Adrenal gland (tissue), 12 donors: ENCODE results near the gene CBL. TPM values are rescaled to one million over a fixed set of nuclear protein-coding genes. Genes with fewer than 3 reads are reported as not detected.
"Not testable (repeated sequence)": the region's sequence is repeated elsewhere in the genome, so short reads cannot be mapped to it uniquely, and the experiment has no call there.

ENCODE experiments used
- DNase-seq, 7 donors: peaks; one replicate each; pipeline ENCODE4 v3.0.0-alpha.2; 2019 to 2020
- H3K27ac ChIP-seq, 5 donors: fragments of 200-600 bp; sonication (generic) in 4 of 5; 1 replicate in 3 of 5; 2 replicates in 2 of 5; pipeline versions ENCODE4 v1.5.1 to v1.8.0; 2016 to 2020; ENCODE audit warnings: mild to moderate bottlenecking in 1 of 5
- H3K27me3 ChIP-seq: fragments of 200-600 bp; 2 replicates; pipeline ENCODE4 v1.8.0; 2021
- H3K36me3 ChIP-seq, 2 donors: fragments of 200-600 bp; replicated peaks in 1 of 2; 1 replicate in 1 of 2; 2 replicates in 1 of 2; pipeline versions ENCODE4 v1.5.1 to v1.8.0; 2018 to 2022
- H3K4me1 ChIP-seq, 2 donors: fragments of 200-600 bp; replicated peaks in 1 of 2; 1 replicate in 1 of 2; 2 replicates in 1 of 2; pipeline versions ENCODE4 v1.5.1 to v1.8.0; 2018 to 2021
- H3K4me3 ChIP-seq, 4 donors: fragments of 200-600 bp; sonication (generic) in 3 of 4; one replicate each; pipeline ENCODE4 v1.5.1; 2016 to 2018
- H3K9me3 ChIP-seq, 3 donors: fragments of 200-600 bp; sonication (generic) in 1 of 3; replicated peaks in 1 of 3; 1 replicate in 2 of 3; 2 replicates in 1 of 3; pipeline versions ENCODE4 v1.5.1 to v1.8.0; 2016 to 2021
- POLR2A ChIP-seq, 2 donors: fragments of 450-650 bp; IDR thresholded peaks; one replicate each; pipeline ENCODE4 v1.6.1; 2017; ENCODE audit warnings: antibody characterized with exemption in 2 of 2, mild to moderate bottlenecking in 2 of 2, moderate library complexity in 1 of 2
- WGBS, 4 donors: extraction: QIAGEN DNeasy Blood & Tissue Kit in 2 of 4; methylation state at CpG; one replicate each; pipeline versions ENCODE4 v1.1.5 to v1.1.7; 2013 to 2017; 5-methylcytosine and 5-hydroxymethylcytosine counted together
- intact Hi-C, 2 donors: fragments of 100-400 bp; cut with DNase I; formaldehyde crosslinking; loops; one replicate each; pipeline versions ENCODE4 v1.14.1 to v1.15.0; 2022 to 2023
- polyA plus RNA-seq, 3 donors: library from polyadenylated mRNA; stranded (reverse); fragments of 200-250 nt in 2 of 3; fragments of 350-450 nt in 1 of 3; fragmentation: Illumina TruSeq in 1 of 3; extraction: RNeasy Lipid Tissue Mini Kit (QIAGEN cat#74804) in 1 of 3; gene quantifications; one replicate each; pipeline ENCODE4 v1.2.3, GENCODE V29; 2013 to 2014
- total RNA-seq, 9 donors: library from RNA; depleted of rRNA in 4 of 9; stranded (reverse); fragments of >200 nt in 4 of 9; fragments of 120-200 nt in 1 of 9; fragmentation: NEBNext Ultra II Directional in 1 of 9; extraction: Animal tissue kit (Norgen Biotek cat#: 25700) in 1 of 9; gene quantifications; one replicate each; pipeline versions ENCODE4 v1.1.0 to v1.2.4, GENCODE V29; 2013 to 2023
- TF ChIP-seq, protein P1 (sequence below), 6 experiments: fragments of 450-650 bp in 4 of 6; fragments of 200-600 bp in 2 of 6; sonication (generic) in 1 of 6; IDR thresholded peaks; 1 replicate in 5 of 6; 2 replicates in 1 of 6; pipeline versions ENCODE4 v1.5.1 to v1.8.0; 2016 to 2021; ENCODE audit warnings: antibody characterized with exemption in 6 of 6, mild to moderate bottlenecking in 2 of 6, moderate library complexity in 1 of 6
- donor health status: healthy with polysubstance abuse.
- donor health status: Bipolar disorder and iron deficiency.
- donor health status: DM: yes; HTN: yes; CAD: no.
- donor health status: DM: no; HTN: no; CAD: no.
- donor health status: DM: no; HTN: no; CAD: no.
- donor health status: DM: yes; HTN: yes; CAD: no.

CBL gene
- total and polyA plus RNA-seq, 12 donors = 4.9 to 21.9 (median 13.5) TPM

DNA sequence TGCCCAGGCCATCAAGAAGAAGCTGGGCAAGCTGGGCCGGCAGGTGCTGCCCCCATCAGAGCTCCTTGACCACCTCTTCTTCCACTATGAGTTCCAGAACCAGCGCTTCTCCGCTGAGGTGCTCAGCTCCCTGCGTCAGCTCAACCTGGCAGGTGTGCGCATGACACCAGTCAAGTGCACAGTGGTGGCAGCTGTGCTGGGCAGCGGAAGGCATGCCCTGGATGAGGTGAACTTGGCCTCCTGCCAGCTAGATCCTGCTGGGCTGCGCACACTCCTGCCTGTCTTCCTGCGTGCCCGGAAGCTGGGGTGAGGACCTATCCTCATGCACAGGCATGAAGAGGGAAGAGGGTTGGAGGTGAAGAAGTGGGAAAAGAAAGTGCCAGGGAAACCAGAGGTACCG lies 26.2 kb upstream of the CBL start:
- no peak for DNase-seq
- TF ChIP-seq, protein P1, sequence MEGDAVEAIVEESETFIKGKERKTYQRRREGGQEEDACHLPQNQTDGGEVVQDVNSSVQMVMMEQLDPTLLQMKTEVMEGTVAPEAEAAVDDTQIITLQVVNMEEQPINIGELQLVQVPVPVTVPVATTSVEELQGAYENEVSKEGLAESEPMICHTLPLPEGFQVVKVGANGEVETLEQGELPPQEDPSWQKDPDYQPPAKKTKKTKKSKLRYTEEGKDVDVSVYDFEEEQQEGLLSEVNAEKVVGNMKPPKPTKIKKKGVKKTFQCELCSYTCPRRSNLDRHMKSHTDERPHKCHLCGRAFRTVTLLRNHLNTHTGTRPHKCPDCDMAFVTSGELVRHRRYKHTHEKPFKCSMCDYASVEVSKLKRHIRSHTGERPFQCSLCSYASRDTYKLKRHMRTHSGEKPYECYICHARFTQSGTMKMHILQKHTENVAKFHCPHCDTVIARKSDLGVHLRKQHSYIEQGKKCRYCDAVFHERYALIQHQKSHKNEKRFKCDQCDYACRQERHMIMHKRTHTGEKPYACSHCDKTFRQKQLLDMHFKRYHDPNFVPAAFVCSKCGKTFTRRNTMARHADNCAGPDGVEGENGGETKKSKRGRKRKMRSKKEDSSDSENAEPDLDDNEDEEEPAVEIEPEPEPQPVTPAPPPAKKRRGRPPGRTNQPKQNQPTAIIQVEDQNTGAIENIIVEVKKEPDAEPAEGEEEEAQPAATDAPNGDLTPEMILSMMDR (IDR thresholded peaks at IDR 0.05) = no peak
- no peak for TF ChIP-seq POLR2A (IDR thresholded peaks at IDR 0.05)
- Histone ChIP-seq H3K36me3 (peaks cover 0 to 18% of the 10 kb centered on the region in 2 donors), H3K4me1 (peaks cover 8% of the 10 kb centered on the region in 2 donors), H3K4me3 (no peak overlapping the region), H3K27me3 (no peaks in the 10 kb centered on the region), H3K27ac (no peak overlapping the region), H3K9me3 (no peaks in the 10 kb centered on the region)
- 90 to 93% (median 90%) methylated on average over 4 to 10 of the region's 10 CpGs for WGBS, 4 donors
- intact Hi-C loops = no loop called here

DNA sequence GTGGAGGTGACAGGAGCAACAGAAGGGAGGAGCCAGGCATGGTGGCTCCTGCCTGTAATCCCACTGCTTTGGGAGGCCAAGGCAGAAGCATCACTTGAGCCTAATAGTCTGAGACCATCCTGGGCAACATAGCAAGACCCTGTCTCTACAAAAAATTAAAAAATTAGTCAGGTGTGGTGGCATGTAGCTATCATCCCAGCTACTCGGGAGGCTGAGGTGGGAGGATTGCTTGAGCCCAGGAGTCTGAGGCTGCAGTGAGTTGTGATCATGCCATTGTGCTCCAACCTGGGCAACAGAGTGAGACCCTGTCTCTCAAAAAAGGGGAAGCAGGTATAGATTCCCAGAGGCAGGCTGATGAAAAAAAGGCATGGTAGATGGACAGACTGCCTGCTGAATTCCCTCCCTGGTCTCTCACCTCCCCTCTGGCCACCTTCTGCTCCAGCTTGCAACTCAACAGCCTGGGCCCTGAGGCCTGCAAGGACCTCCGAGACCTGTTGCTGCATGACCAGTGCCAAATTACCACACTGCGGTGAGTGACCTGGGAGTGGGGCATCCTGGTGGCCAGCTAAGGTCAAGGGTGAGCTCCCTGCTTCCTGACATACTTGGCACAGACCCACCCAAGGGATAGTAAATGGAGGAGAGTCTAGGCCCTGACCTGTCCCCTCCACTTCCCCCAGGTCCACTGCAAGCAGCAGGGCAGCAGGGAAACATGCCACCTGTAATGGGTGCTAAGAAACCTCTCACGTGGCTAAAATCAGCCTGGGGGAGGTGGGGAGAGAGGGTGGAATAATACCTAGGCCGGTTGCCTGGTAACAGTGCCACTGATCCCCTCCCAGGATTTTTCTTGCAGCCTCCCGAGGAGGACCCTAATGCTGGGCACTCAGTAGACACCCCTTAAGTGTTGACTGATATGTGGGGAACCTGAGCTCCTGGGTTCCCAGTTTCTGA lies 25.1 kb upstream of the CBL start:
- intact Hi-C loops = no loop called here
- Histone ChIP-seq H3K27ac (no peak overlapping the region), H3K36me3 (peaks cover 0 to 18% of the 10 kb centered on the region in 2 donors), H3K27me3 (no peaks in the 10 kb centered on the region), H3K4me3 (no peak overlapping the region), H3K9me3 (no peaks in the 10 kb centered on the region), H3K4me1 (peaks cover 0 to 8% of the 10 kb centered on the region in 2 donors)
- TF ChIP-seq POLR2A (IDR thresholded peaks at IDR 0.05) = no peak
- TF ChIP-seq, protein P1 (IDR thresholded peaks at IDR 0.05) = no peak
- 81 to 96% (median 87%) methylated on average over 5 to 6 of the region's 6 CpGs for WGBS, 4 donors
- no peak for DNase-seq

DNA sequence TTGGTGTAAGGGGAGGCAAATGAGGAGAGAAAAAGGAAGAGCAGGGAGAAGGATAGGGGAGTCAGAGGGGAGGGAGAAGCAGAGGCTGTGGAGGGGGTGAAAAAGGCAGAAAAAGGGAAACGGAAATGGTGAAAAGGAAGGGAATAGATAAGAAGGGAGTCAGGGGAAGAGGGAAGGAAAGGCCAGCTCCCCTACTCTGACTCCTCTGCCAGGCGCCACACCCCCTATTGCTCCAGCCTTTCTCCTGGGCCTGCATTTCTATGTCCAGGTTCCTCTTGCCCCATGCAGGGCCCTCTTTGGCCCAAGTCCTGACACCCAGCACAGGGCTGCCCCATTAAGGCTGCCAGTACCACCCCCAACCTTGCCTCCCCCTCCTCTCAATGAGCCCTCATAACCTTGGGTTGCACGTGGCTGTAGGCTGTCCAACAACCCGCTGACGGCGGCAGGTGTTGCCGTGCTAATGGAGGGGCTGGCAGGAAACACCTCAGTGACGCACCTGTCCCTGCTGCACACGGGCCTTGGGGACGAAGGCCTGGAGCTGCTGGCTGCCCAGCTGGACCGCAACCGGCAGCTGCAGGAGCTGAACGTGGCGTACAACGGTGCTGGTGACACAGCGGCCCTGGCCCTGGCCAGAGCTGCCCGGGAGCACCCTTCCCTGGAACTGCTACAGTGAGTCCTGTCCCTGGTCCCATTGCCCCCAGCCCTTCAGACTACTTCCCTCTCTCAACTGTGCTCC lies 24.3 kb upstream of the CBL start:
- DNase-seq = no peak
- Histone ChIP-seq H3K27me3 (no peaks in the 10 kb centered on the region), H3K27ac (no peak overlapping the region), H3K36me3 (peaks cover 0 to 18% of the 10 kb centered on the region in 2 donors), H3K4me3 (no peak overlapping the region), H3K9me3 (no peaks in the 10 kb centered on the region), H3K4me1 (peaks cover 0 to 8% of the 10 kb centered on the region in 2 donors)
- intact Hi-C loops = no loop called here
- WGBS, 4 donors = 82 to 91% (median 85%) methylated on average over 10 to 17 of the region's 17 CpGs
- no peak for TF ChIP-seq POLR2A (IDR thresholded peaks at IDR 0.05)
- TF ChIP-seq, protein P1 (IDR thresholded peaks at IDR 0.05) = no peak

DNA sequence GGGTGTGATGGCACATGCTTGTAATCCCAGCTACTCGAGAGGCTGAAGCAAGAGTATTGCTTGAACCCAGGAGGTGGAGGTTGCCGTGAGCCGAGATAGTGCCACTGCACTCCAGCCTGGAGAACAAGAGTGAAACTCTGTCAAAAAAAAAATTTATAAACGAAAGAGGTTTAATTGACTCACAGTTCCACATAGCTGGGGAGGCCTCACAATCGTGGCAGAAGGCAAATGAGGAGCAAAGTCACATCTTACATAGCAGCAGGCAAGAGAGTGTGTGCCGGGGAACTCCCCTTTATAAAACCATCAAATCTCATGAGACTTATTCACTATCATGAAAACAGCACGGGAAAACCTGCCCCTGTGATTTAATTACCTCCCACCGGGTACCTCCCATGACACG lies 21.7 kb upstream of the CBL start:
- DNase-seq, intact Hi-C loops: not testable (repeated sequence)

More for the DNA sequence above, 21.7 kb upstream of the CBL start:
- 83 to 91% (median 86%) methylated on average over 9 of the region's 9 CpGs for WGBS, 4 donors
- H3K9me3 ChIP-seq, H3K27me3 ChIP-seq, H3K36me3 ChIP-seq, H3K4me3 ChIP-seq, H3K4me1 ChIP-seq, H3K27ac ChIP-seq: not testable (repeated sequence)
